GM19035 (cell line): ENCODE results near the gene DAB1.

Experiments used
- ATAC-seq: cut with Tn5 transposase; IDR thresholded peaks from one replicate; pipeline ENCODE4 v1.9.1; 2021; ENCODE audit not compliant: unreplicated experiment

Gene DAB1

GRCh38 chr1:57131701-57132394, 292.0 kb downstream of the DAB1 start:
- ATAC-seq = no peak

GRCh38 chr1:57131257-57131656, 292.6 kb downstream of the DAB1 start:
- ATAC-seq = no peak

- ATAC-seq = no peak
Observed at GRCh38 chr1:57129865-57130264, 294.0 kb downstream of the DAB1 start.

- ATAC-seq = no peak
Observed at GRCh38 chr1:57127976-57128375, 295.9 kb downstream of the DAB1 start.

- no peak for ATAC-seq
Observed at GRCh38 chr1:57124768-57125446, 299.0 kb downstream of the DAB1 start.

- no peak for ATAC-seq
Observed at GRCh38 chr1:57124170-57124569, 299.7 kb downstream of the DAB1 start.

GRCh38 chr1:57122031-57122430, 301.8 kb downstream of the DAB1 start:
- no peak for ATAC-seq

- no peak for ATAC-seq
Observed at GRCh38 chr1:57118948-57119603, 304.8 kb downstream of the DAB1 start.

GRCh38 chr1:57117753-57118152, 306.1 kb downstream of the DAB1 start:
- no peak for ATAC-seq

GRCh38 chr1:57116871-57117270, 307.0 kb downstream of the DAB1 start:
- no peak for ATAC-seq

GRCh38 chr1:57115030-57115614, 308.7 kb downstream of the DAB1 start:
- ATAC-seq = no peak

- no peak for ATAC-seq
Observed at GRCh38 chr1:57112148-57112547, 311.7 kb downstream of the DAB1 start.

GRCh38 chr1:57111175-57111574, 312.7 kb downstream of the DAB1 start:
- ATAC-seq = no peak

GRCh38 chr1:57109883-57110282, 314.0 kb downstream of the DAB1 start:
- no peak for ATAC-seq

GRCh38 chr1:57109247-57109646, 314.6 kb downstream of the DAB1 start:
- no peak for ATAC-seq

GRCh38 chr1:57106296-57106695, 317.6 kb downstream of the DAB1 start:
- ATAC-seq = no peak

GRCh38 chr1:57102561-57103326, 321.1 kb downstream of the DAB1 start:
- ATAC-seq = no peak

GRCh38 chr1:57101209-57101608, 322.7 kb downstream of the DAB1 start:
- ATAC-seq = no peak

- no peak for ATAC-seq
Observed at GRCh38 chr1:57094749-57095148, 329.1 kb downstream of the DAB1 start.

GRCh38 chr1:57093122-57093521, 330.7 kb downstream of the DAB1 start:
- no peak for ATAC-seq

GRCh38 chr1:57091642-57092041, 332.2 kb downstream of the DAB1 start:
- ATAC-seq = no peak
